VCaP (cell line): ENCODE data around the gene DOCK4.

Experiments used
- H3K27ac ChIP-seq: fragments of 450-650 bp; 2 replicates; pipeline ENCODE4 v1.5.1; 2017
- CTCF ChIP-seq: fragments of 450-650 bp; conservative IDR thresholded peaks from 2 replicates; pipeline ENCODE4 v1.5.1; 2017; ENCODE audit warnings: mild to moderate bottlenecking, moderate library complexity

DOCK4 gene

GRCh38 chr7:111845853-111846252 is 360.3 kb downstream of the DOCK4 start:
- no peak for TF ChIP-seq CTCF

GRCh38 chr7:111844904-111845671 is 361.1 kb downstream of the DOCK4 start:
- no peak for TF ChIP-seq CTCF
- H3K27ac ChIP-seq, result no peak overlapping the region

More at GRCh38 chr7:111845853-111846252, 360.3 kb downstream of the DOCK4 start:
- no peak overlapping the region for H3K27ac ChIP-seq

- TF ChIP-seq CTCF, result no peak
- no peak overlapping the region for H3K27ac ChIP-seq
Measured at GRCh38 chr7:111842491-111842890, 363.7 kb downstream of the DOCK4 start.

GRCh38 chr7:111841596-111842205 is 364.5 kb downstream of the DOCK4 start:
- H3K27ac ChIP-seq, result no peak overlapping the region
- TF ChIP-seq CTCF, result no peak

- no peak overlapping the region for H3K27ac ChIP-seq
Measured at GRCh38 chr7:111840528-111840927, 365.7 kb downstream of the DOCK4 start.

GRCh38 chr7:111839261-111839660 is 366.9 kb downstream of the DOCK4 start:
- TF ChIP-seq CTCF, result no peak
- no peak overlapping the region for H3K27ac ChIP-seq

More at GRCh38 chr7:111840528-111840927, 365.7 kb downstream of the DOCK4 start:
- no peak for TF ChIP-seq CTCF

- H3K27ac ChIP-seq, result no peak overlapping the region
Measured at GRCh38 chr7:111836592-111836991, 369.6 kb downstream of the DOCK4 start.

More at GRCh38 chr7:111836592-111836991, 369.6 kb downstream of the DOCK4 start:
- no peak for TF ChIP-seq CTCF
